Dedifferentiated amniotic fluid mesenchymal stem cell (primary cell): ENCODE measurements around the gene CDC42SE2.

ENCODE experiments used
- DNase-seq: peaks from one replicate; pipeline ENCODE4 v3.0.0-alpha.2; 2016; ENCODE audit errors: extremely low spot score

Gene CDC42SE2, protein sequence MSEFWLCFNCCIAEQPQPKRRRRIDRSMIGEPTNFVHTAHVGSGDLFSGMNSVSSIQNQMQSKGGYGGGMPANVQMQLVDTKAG

GRCh38 chr5:131263648-131264450, at the start of gene CDC42SE2:
TSS of gene CDC42SE2 (plus strand) at chr5:131264053. CDS start at chr5:131359494, 95,441 bp downstream.
- DNase-seq, result peak; percentile 76

DNA sequence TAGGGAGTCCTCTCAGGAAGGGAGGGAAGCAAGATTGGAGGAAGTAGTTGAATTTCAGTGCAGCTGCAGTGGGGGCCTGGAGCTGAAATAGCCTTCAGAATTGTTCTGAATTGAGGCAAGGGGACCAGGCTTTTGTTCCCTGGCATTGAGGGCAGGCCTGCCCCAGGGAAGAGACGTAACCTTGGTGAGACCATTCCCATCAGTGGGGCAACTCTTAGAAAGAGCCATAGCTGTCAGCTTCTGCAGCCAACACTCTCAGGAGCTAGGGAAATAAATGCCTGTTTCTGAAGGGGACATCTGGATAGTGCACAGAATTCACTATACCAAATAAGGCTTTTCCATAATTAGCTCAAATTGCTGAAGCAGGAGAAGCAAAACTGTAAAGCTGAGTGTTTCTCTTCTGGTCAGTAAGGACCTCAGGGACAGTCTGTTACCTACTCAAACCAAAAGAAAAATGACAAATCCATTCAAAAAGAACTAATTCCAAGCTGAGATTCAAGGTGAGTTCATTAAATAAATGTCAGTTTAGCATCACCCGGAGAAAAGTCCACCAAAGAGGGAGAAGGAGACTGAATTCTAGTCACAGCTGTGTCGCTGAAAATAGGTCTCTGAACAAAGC, 49.1 kb upstream of the CDC42SE2 start:
- no peak for DNase-seq

- DNase-seq, result no peak
These were observed 46.1 kb upstream of the CDC42SE2 start for GRCh38 chr5:131217791-131218190.

DNA sequence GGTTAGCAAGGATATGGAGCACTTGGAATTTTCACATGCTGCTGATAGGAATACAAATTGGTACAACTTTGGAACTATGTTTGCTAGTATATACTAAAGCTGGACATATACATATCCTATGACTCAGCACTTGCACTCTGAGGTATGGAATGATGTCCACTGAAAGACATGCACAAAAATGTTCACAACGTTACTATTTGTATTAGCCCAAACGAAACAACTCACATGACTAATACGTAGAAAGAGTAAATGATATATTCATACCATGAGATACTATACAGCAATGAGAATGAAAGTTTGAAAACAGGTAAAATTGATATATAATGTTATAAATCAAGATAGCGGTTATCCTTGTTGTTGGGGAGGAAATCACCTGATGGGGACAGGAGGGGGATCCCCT, 45.5 kb upstream of the CDC42SE2 start:
- no peak for DNase-seq

- no peak for DNase-seq
These were observed 43.3 kb upstream of the CDC42SE2 start for GRCh38 chr5:131220566-131220965.

DNA sequence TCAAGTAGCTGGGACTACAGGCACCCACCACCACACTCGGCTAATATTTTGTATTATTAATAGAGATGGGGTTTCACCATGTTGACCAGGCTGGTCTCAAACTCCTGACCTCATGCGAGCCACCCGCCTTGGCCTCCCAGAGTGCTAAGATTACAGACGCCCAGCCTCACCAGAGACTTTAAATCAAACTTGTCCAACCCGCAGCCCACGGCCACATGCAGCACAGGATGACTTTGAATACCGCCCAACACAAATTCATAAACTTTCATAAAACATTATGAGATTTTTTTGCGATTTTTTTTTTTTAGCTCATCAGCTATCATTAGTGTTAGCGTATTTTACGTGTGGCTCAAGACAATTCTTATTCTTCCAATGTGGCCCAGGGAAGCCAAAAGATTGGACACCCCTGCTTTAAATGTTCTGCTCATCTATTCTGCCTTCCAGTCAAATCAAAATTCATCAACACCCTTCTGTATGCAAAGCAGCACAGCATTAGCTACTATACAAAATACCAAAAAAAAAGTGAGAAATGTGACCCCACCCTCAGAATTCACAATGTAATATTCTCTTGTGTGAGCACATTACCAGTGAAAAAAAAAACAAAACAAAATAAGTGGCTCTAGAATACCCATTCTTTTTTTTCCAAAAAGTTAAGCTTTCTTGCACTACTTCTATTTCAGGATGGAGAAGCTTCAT, 42.7 kb upstream of the CDC42SE2 start:
- DNase-seq, result no peak

GRCh38 chr5:131221888-131222287, 42.0 kb upstream of the CDC42SE2 start:
- DNase-seq, result no peak

- DNase-seq, result no peak
These were observed 41.1 kb upstream of the CDC42SE2 start for GRCh38 chr5:131222731-131223130.

GRCh38 chr5:131223751-131224386, 40.0 kb upstream of the CDC42SE2 start:
- no peak for DNase-seq

DNA sequence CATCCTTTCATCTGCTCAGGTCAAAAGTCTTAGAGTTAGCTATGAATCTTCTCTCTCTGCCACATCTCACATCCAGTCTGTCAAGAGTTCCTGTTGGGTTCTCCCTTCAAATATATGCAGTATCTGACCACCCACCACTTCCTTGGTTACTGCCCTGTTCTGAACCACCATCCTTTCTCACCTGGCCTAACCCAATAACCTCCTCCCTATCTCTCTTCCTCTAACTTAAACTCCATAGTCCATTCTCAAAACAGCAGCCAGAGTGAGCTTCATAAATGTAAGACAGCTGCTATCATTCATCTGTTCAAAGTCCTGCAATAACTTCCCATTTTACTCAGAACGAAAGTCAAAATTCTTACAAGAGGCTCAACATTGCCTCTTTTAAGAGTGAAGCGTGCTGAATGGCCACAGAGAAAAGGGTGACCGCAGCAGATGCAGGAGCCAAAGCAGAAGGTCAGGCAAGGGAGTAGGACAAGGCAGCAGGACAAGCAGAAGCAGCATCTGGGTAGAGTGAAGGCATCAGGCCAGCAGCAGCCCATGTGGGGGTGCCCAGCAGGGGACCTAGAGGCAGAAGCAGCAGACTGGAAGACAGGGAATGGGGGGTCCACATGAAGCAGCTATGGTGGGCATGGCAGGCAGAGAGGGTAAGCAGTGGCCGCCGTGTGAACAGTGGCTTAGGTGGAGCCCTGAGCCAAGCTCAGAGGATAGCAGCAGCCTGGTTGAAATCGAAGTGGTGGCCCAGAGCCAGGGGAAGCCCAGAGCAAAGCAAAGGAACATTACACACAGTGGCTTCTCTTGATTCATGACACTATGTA, 39.3 kb upstream of the CDC42SE2 start:
- no peak for DNase-seq

DNA sequence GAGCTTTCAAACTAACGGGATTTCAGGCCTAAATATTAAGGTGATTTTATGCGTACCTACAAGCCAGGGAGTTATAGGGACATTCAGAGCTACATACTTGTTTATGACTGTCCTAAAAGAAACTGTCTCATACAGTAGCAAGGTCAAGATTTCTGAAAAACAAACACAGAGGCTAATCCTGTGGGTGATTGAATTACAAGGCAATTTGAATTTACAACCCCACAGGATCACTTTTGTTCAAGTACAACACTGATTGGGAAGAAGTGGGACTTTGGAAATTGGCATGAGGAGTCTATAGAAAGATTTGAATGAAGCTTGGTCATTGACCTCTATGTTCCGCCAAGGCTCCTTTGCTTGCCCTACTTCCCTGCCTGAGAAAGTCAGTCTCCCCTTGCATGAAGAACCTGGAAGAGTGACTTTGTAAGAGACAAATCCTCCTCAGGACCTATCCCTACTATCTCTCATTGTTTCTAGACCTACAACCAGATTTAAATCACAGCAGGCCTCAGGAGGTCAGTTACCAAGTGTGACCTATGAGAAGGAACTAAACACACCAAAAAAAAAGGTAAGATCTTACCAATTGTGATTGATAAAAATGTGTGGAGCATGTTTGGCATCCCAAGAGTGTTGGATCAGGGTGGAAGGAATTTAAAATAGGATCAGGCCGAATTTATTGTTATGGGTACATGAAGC, 38.4 kb upstream of the CDC42SE2 start:
- DNase-seq, result no peak

GRCh38 chr5:131226899-131227298, 37.0 kb upstream of the CDC42SE2 start:
- DNase-seq, result no peak

DNA sequence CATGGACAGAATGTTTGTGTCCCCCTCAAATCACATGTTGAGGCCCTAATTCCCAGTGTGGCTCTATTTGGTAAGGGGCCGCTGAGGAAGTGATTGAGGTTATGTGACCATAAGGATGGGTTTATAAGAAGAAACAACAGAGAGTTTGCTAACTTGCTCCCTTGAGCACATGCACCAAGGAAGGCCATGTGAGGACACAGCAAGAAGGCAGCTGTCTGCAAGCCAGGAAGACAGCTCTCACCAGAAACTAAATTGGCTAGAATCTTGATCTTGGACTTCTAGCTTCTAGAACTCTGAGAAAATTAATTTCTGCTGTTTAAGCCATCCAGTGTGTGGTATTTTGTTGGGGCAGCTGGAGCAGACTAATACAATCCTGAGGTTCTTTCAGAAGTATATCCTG, 35.2 kb upstream of the CDC42SE2 start:
- no peak for DNase-seq

DNA sequence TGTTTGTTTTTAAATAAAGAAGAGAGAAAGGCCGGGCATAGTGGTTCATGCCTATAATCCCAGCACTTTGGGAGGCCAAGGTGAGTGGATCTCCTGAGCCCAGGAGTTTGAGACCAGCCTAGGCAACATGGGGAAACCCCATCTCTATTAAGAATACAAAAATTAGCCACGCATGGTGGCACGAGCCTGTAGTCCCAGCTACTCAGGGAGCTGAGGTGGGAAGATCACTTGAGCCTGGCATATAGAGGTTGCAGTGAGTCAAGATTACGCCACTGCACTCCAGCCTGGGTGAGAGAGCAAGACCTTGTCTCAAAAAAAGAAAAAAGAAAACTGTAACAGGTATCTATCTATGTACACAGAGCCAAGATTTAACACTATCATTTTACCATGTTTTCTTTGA, 34.2 kb upstream of the CDC42SE2 start:
- no peak for DNase-seq

DNA sequence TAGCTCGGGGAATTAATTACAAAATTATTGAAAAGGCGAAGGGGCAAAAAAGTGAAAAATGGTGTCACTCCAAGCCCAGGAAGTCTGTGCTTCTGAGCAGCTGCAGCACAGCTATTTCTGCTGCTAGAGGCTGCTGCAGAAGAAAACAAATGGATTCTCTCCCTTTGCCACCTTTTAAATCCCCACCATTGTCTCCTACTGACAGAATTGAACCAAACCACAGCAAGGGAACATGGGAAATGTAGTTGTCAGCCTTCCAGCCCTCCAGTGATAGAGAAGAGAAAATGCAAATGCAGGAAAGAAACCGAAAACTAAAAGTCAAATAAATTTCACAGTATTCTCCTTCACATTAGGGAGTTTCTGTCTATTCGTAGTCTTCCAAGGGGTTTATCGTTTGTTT, 33.4 kb upstream of the CDC42SE2 start:
- DNase-seq, result no peak

DNA sequence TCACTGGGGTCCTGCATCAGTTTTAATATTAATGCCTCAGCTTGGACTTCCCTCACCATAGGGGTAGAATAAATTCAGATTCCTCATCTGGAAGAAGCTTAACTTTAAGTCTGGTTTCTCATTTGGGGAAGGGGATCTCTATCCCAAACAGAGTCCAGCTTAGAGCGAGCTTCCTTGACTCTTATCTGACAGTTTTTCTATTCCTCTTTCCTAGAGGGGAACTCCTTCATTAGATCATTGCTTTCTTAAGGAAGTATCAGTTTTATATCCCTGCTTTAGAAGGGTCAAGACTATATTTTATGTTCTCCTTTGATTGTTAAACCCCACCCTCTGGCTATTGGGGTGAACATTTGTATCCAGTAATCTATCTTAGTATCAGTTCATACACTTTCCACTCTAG, 24.2 kb upstream of the CDC42SE2 start:
- DNase-seq, result no peak

DNA sequence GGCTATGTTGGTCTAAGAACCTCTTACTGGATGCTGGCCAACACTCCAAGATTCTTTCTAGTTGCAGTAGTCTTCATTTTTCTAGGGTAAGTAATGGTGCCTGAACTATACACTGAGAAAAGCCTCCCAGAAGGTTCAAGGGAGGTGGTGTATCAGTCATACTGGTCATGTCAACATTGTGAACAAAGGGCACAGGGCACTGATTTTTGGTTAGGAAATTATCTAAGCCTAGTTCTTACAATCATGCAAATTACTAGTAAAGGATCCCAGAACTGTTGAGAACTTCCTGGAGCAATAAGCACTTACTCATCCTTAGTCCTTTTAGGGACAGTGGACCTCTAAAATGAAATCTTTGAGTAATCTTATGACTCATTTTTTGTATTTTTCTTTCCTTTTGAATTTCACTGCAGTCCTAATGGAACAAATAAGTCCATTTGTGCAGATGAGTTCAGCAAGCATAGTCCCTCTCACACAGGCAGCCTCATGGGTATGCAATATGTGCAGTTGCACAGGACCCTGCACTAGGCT, 21.1 kb upstream of the CDC42SE2 start:
- DNase-seq, result peak; percentile 58

DNA sequence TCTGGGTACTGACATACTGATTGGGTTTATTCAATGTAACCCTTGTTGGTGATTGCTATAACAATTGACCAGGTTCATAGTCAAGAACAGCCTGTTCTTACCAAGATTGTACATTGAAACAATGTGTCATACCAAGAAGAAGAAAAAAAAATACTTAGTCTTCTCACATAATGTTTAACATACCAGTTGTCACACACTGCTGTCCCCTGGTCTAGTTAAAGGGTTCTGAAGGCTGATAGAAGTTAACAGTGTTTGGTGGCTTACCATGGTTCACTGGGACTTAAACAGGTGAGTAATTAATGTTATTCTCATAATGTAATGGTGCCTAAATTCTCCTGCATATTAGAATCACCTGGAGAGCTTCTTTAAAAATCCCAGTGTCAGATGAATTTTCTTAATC, 18.5 kb upstream of the CDC42SE2 start:
- no peak for DNase-seq

DNA sequence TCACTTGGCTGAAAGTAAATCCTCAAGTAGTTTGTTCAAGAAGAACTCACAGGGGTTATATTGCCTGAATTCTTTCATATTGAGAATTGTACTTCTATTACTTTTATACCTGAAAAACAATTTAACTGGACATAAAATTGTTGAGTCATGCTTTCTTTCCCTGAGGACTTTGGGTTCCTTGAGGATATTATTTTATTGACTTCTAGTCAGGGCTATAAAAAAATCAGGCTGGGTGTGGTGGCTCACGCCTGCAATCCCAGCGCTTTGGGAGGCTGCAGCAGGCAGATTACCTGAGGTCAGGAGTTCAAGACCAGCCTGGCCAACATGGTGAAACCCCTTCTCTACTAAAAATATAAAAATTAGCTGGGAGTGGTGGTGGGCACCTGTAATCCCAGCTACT, 17.9 kb upstream of the CDC42SE2 start:
- DNase-seq, result no peak

DNA sequence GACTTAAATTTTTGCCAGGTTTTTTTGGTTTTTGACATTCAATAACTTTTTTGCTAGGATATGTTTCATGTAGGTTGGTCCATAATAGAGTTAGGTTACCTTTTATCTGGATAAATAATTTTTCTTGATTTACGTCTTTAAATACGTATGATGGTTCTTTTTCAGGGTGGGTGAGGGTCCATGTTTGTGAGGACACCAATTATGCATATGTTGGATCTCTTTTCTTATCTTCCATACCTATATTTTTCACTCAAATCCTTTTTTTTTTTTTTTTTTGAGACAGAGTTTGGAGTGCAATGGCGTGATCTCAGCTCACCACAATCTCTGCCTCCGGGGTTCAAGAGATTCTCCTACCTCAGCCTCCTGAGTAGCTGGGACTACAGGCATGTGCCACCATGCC, 17.3 kb upstream of the CDC42SE2 start:
- DNase-seq, result no peak
